Nephron progenitor cell (in vitro differentiated cells): Measurements from ENCODE around the gene YJU2.

Source experiments
- DNase-seq: peaks from one replicate; pipeline ENCODE4 v3.0.0; 2021
- H3K27ac Mint-ChIP-seq: 2 replicates; pipeline ENCODE4 v1.8.0; 2021; ENCODE audit warnings: mild to moderate bottlenecking, moderate library complexity, mixed read lengths
- H3K27me3 Mint-ChIP-seq: 2 replicates; pipeline ENCODE4 v1.8.0; 2021; ENCODE audit warnings: mild to moderate bottlenecking, low read depth, mixed read lengths; ENCODE audit not compliant: poor library complexity
- H3K36me3 Mint-ChIP-seq: 2 replicates; pipeline ENCODE4 v1.8.0; 2021; ENCODE audit warnings: low read depth, mixed read lengths
- H3K4me1 Mint-ChIP-seq: 2 replicates; pipeline ENCODE4 v1.8.0; 2021; ENCODE audit warnings: mixed read lengths
- H3K4me3 Mint-ChIP-seq: 2 replicates; pipeline ENCODE4 v1.8.0; 2021; ENCODE audit warnings: mild to moderate bottlenecking, moderate library complexity, mixed read lengths
- H3K9me3 Mint-ChIP-seq: 2 replicates; pipeline ENCODE4 v1.8.0; 2021; ENCODE audit warnings: mild to moderate bottlenecking, moderate library complexity, mixed read lengths
- TF ChIP-seq, protein P1 (sequence below): fragments of 200-600 bp; sonication (generic); IDR thresholded peaks from 2 replicates; pipeline ENCODE4 v1.5.0; 2021; ENCODE audit warnings: antibody characterized with exemption

Gene YJU2

GRCh38 chr19:4264812-4265211 lies 17.9 kb downstream of the YJU2 start:
- TF ChIP-seq, protein P1, sequence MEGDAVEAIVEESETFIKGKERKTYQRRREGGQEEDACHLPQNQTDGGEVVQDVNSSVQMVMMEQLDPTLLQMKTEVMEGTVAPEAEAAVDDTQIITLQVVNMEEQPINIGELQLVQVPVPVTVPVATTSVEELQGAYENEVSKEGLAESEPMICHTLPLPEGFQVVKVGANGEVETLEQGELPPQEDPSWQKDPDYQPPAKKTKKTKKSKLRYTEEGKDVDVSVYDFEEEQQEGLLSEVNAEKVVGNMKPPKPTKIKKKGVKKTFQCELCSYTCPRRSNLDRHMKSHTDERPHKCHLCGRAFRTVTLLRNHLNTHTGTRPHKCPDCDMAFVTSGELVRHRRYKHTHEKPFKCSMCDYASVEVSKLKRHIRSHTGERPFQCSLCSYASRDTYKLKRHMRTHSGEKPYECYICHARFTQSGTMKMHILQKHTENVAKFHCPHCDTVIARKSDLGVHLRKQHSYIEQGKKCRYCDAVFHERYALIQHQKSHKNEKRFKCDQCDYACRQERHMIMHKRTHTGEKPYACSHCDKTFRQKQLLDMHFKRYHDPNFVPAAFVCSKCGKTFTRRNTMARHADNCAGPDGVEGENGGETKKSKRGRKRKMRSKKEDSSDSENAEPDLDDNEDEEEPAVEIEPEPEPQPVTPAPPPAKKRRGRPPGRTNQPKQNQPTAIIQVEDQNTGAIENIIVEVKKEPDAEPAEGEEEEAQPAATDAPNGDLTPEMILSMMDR: no peak
- Mint-ChIP-seq H3K4me1 (no peaks in the 10 kb centered on the region), H3K36me3 (peaks cover 38% of the 10 kb centered on the region), H3K4me3 (no peak overlapping the region), H3K9me3 (no peaks in the 10 kb centered on the region), H3K27me3 (no peaks in the 10 kb centered on the region), H3K27ac (peak overlapping the region; percentile 84)
- DNase-seq: no peak

GRCh38 chr19:4266253-4267000 lies 19.5 kb downstream of the YJU2 start:
- Mint-ChIP-seq H3K36me3 (peaks cover 31% of the 10 kb centered on the region), H3K27ac (peak overlapping the region; percentile 83), H3K4me3 (no peak overlapping the region), H3K27me3 (no peaks in the 10 kb centered on the region), H3K9me3 (no peaks in the 10 kb centered on the region), H3K4me1 (no peaks in the 10 kb centered on the region)
- no peak for DNase-seq
- TF ChIP-seq, protein P1: no peak

DNA sequence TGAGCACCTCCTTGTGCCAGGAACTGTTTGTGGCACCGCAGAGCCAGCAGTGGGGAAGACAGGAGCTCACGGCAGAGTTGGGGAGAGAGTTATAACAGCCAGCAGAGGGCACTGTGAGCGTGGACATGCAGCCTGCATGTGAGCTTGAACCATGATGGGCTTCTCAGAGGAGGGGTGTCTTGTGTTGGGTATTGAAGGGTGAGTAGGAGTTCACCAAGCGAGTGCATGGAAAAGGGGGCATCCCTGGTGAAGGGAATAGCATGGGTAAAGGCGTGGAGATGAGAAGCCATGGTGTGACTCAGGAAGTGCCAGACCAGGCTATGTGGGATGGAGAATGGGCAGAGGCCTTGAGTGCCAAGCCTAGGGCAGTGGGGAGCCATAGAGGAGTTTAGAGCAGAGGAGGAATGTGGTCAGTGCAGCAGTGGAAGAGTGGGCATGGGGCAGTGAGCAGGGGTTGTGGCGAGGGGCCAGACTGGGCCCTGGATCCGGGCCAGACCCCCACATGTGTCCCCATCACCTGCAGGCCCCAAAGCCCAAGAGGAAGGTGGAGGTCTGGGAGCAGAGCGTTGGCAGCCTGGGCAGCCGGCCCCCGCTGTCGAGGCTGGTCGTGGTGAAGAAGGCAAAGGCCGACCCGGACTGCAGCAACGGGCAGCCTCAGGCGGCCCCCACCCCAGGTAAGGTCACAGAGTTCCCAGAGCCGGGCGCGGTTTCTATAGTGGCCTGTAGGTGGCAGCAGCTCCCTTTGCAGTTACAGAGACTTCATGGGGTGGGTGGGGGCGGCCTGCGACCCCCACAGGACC lies 20.4 kb downstream of the YJU2 start:
- Mint-ChIP-seq H3K27me3 (no peaks in the 10 kb centered on the region), H3K4me1 (no peaks in the 10 kb centered on the region), H3K36me3 (peaks cover 34% of the 10 kb centered on the region), H3K27ac (no peak overlapping the region), H3K9me3 (no peaks in the 10 kb centered on the region), H3K4me3 (no peak overlapping the region)
- DNase-seq: peak; percentile 80
- TF ChIP-seq, protein P1: peak; percentile 81

GRCh38 chr19:4267901-4268815 lies 21.3 kb downstream of the YJU2 start:
- no peak overlapping the region for H3K27ac Mint-ChIP-seq
- no peak overlapping the region for H3K4me3 Mint-ChIP-seq
- peaks cover 34% of the 10 kb centered on the region for H3K36me3 Mint-ChIP-seq
- DNase-seq: no peak
- no peaks in the 10 kb centered on the region for H3K4me1 Mint-ChIP-seq
- no peaks in the 10 kb centered on the region for H3K27me3 Mint-ChIP-seq
- no peaks in the 10 kb centered on the region for H3K9me3 Mint-ChIP-seq
- TF ChIP-seq, protein P1: no peak

DNA sequence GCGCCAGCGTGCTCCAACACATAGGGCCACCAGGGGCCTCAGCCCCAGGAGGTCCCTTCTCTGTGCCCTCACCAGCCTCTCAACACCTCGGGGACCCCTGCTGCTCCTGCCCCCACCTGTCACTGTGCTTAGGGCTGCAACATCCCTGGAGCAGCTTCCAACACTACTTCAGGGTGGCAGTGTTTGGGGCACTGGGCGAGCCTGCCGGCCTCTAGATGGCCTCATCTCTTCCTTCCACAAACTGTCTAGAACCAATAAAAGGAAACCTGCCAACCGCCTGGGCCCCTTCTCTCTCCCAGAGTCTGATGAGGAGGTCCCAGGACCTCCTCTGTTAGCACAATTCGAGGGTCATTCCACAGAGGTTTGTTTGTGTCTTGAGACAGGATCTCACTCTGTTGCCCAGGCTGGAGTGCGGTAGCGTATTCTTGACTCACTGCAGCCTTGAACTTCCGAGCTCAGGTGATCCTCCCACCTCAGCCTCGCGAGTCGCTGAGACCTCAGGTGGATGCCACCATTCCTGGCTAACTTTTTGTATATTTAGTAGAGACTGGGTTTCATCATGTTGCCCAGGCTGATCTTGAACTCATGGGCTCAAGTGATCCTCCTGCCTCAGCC lies 22.0 kb downstream of the YJU2 start:
- Mint-ChIP-seq H3K27ac (no peak overlapping the region), H3K4me3 (no peak overlapping the region), H3K9me3 (no peaks in the 10 kb centered on the region), H3K4me1 (no peaks in the 10 kb centered on the region), H3K36me3 (peaks cover 34% of the 10 kb centered on the region), H3K27me3 (no peaks in the 10 kb centered on the region)
- TF ChIP-seq, protein P1: no peak
- no peak for DNase-seq
